HG02588 (cell line): ENCODE results near the gene SMIM33.
"Not testable (repeated sequence)": the region's sequence is repeated elsewhere in the genome, so short reads cannot be mapped to it uniquely, and the experiment has no call there.

Source experiments
- ATAC-seq: cut with Tn5 transposase; IDR thresholded peaks from one replicate; pipeline ENCODE4 v1.9.1; 2021; ENCODE audit warnings: mild to moderate bottlenecking, moderate library complexity; ENCODE audit not compliant: unreplicated experiment

Gene SMIM33

GRCh38 chr5:139481580-139482049 lies 10.8 kb downstream of the SMIM33 start:
- ATAC-seq, result no peak

GRCh38 chr5:139482050-139482889 lies 11.5 kb downstream of the SMIM33 start, which contains the start of gene STING1:
Gene STING1 (minus strand): TSS chr5:139482758. CDS start chr5:139481704, 1,054 bp downstream.
- ATAC-seq, result no peak

- not testable (repeated sequence) for ATAC-seq
These were observed 12.0 kb downstream of the SMIM33 start for GRCh38 chr5:139482890-139483208.

- no peak for ATAC-seq
These were observed 15.4 kb downstream of the SMIM33 start for GRCh38 chr5:139486201-139486600.

GRCh38 chr5:139488260-139488659 lies 17.5 kb downstream of the SMIM33 start:
- no peak for ATAC-seq

- ATAC-seq, result no peak
These were observed 21.9 kb downstream of the SMIM33 start for GRCh38 chr5:139492700-139493192.

- no peak for ATAC-seq
These were observed 23.5 kb downstream of the SMIM33 start for GRCh38 chr5:139494256-139494655.

GRCh38 chr5:139494832-139495231 lies 24.0 kb downstream of the SMIM33 start:
- ATAC-seq, result no peak

GRCh38 chr5:139495638-139496435 lies 25.0 kb downstream of the SMIM33 start:
- ATAC-seq, result no peak

- ATAC-seq, result no peak
These were observed 30.6 kb downstream of the SMIM33 start for GRCh38 chr5:139501381-139501780.

- ATAC-seq, result not testable (repeated sequence)
These were observed 32.4 kb downstream of the SMIM33 start for GRCh38 chr5:139503036-139503817.

- ATAC-seq, result not testable (repeated sequence)
These were observed 33.1 kb downstream of the SMIM33 start for GRCh38 chr5:139503879-139504278.

- ATAC-seq, result not testable (repeated sequence)
These were observed 33.9 kb downstream of the SMIM33 start for GRCh38 chr5:139504722-139505121.

GRCh38 chr5:139512786-139513390 lies 42.1 kb downstream of the SMIM33 start:
- no peak for ATAC-seq

GRCh38 chr5:139513434-139513833 lies 42.6 kb downstream of the SMIM33 start:
- ATAC-seq, result not testable (repeated sequence)

- no peak for ATAC-seq
These were observed 43.2 kb downstream of the SMIM33 start for GRCh38 chr5:139513852-139514485.

- no peak for ATAC-seq
These were observed 43.7 kb downstream of the SMIM33 start for GRCh38 chr5:139514486-139514856.

GRCh38 chr5:139517683-139518564 lies 47.1 kb downstream of the SMIM33 start:
- ATAC-seq, result peak; percentile 85
